HG03095 (cell line): ENCODE data around the gene SERINC2.

Experiments used
- ATAC-seq: cut with Tn5 transposase; IDR thresholded peaks from one replicate; pipeline ENCODE4 v1.9.1; 2021; ENCODE audit warnings: moderate library complexity; ENCODE audit not compliant: unreplicated experiment

SERINC2 gene

DNA sequence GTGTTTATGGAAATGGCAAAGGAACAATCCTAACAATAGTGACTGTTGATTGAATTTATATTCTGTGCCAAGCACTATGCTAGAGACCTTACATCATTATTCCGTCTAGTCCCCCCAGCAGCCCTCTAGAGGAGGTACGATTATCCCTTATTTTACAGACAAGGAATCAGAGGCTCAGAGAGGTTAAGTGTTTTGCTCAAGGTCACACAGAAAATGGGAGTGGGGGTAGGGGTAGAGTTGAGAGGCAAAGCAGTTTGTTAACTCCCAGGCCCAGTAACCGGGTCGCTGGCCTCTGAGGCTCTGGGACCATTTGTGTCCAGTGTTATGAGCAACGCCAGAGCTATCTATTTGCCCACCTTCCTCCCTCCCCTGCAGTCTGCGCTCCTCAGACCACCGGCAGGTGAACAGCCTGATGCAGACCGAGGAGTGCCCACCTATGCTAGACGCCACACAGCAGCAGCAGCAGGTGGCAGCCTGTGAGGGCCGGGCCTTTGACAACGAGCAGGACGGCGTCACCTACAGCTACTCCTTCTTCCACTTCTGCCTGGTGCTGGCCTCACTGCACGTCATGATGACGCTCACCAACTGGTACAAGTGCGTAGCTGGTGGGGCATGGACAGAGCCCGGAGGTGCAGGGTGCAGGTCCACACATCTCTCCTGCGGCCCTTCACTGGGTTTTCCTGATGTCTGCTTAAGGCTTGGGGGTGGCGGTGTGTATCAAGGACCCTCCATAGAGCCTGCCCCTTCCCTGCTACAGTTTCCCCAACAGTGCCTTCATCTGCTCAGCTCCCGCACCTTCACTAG is 19.8 kb downstream of the SERINC2 start:
- ATAC-seq, result no peak

DNA sequence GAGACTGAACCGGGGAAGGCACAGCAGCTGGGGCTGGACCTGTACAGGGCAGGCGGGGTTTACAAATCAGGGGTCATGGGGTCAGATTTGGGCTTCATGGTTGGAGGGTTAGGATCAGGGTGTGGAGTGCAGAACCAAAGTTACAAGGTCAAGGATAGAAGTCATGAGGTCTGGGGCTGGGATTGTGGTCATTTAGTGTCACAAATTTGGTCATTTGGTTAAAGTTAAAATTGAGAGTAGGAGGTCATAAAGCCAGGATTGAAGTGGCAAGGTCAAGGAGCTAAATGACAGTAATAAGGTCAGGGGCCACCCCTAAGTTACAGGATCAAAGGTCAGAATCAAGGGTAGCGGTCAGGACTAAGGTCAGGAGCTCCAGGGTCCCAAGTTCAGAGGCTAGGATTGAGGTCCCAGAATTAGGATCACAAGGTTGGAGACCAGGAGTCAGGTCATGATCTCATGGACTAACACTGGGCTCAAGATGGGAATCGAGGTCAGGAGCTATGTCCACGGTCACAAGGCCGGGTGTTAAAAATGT is 20.4 kb downstream of the SERINC2 start:
- ATAC-seq, result no peak

DNA sequence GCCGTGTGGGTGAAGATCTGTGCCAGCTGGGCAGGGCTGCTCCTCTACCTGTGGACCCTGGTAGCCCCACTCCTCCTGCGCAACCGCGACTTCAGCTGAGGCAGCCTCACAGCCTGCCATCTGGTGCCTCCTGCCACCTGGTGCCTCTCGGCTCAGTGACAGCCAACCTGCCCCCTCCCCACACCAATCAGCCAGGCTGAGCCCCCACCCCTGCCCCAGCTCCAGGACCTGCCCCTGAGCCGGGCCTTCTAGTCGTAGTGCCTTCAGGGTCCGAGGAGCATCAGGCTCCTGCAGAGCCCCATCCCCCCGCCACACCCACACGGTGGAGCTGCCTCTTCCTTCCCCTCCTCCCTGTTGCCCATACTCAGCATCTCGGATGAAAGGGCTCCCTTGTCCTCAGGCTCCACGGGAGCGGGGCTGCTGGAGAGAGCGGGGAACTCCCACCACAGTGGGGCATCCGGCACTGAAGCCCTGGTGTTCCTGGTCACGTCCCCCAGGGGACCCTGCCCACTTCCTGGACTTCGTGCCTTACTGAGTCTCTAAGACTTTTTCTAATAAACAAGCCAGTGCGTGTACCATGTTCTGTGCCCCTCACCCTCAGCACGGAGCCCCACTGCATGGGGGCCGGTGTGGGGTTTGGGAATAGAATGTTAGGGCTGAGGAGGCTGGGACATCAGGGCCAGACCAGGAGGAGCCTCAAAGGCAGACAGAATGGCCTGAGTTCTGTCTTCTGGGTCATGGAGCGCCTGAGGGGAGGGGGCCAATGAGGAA is 21.3 kb downstream of the SERINC2 start:
- ATAC-seq, result no peak

DNA sequence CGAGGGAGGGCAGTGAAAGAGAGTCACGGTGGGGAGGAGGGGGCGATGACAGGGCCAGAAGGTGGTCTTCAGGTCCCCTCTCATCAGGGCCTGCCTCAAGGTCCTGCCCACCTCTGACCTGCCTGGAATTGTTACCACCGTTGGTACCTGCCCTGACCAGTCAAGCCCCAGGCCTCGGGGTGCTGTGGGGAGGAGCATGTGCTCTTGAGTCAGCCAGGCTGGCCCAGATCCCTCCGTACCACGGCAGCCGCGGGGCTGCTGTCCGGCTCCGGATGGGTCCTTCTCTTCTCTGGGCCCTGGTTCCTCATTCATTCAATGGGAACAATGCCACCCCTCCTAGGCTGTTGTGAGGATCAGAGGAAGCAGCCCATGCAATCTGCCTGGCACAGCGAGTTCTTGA is 22.0 kb downstream of the SERINC2 start:
- no peak for ATAC-seq

DNA sequence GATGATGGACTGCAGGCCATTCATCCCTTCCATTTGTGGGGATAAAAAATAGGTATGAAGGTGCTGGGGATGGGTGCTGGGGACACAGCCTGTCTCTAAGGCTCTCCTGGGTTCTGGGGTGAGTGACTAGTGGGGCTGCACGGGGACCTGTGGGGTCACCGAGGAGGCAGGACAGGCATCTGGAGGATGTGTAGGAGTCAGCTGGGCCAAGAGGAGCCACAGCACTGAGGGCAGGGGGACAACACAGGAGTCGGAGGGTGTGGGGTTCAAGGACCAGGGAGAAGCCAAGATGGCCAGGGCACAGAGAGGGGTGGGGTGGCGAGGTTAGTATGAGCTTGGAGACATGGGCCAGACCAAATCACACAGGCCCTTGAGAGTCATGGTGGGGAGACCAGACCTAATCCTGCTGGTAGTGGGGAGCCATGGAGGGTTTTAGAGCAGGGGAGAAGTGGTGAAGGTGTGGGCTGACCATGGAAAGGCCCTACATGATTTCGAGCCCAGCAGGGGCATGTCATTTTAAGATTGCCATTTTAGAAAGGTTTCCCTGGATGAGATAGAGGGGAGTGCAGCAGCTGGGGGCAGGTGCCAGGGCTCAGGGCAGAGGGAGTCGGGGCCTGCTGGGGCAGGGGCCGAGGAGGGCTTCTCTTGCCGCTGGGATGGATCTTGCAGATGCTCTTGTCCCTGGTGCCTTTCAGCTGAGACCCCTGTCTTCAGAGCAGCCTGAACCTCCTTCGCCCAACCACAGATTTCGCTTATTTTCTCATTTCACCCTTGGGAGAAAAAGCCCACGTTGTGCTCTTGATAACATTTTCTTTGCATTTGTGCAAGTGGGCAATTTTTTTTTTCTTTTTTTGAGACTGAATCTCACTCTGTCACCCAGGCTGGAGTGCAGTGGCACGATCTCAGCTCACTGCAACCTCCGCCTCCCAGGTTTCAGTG is 22.7 kb downstream of the SERINC2 start:
- no peak for ATAC-seq

DNA sequence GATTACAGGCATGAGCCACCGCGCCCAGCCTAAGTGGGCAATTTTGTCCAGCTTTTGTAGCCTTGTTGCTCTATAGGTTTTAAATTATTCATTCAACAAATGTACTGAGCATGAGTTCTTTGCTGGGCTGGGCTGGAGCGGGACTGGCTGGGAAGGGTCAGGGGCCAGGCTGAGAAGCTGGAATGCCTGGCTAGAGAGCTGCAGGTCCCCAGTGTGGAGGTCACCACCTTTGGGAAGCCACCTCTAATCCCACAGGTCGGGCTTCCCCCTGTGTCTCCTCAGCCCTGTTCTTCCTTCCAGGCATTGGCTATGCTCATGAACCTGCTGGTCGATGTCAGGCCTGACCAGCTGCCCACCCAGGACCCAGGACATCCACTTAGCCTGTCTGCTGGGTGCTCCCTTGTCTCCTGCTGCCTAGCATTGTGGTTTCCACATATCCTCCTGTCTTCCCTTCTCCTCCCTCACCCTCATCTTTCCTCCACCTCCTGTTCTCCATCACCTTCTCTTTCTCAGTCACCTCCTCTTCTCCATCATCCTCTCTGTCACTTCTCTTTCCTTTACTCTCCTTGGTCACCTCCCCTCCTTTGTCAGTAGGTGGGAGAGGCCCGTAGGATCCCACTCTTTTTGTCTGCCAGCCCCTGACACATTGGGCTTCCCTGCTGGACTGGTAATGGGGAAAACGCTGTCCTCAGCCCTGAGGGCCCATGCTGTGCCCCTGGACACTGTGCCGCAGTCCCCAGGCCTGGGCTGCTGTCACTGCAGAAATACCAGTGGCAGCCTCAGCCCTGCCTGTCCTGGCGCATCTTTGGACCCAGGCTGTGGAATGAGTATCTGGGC is 23.8 kb downstream of the SERINC2 start:
- ATAC-seq, result no peak

DNA sequence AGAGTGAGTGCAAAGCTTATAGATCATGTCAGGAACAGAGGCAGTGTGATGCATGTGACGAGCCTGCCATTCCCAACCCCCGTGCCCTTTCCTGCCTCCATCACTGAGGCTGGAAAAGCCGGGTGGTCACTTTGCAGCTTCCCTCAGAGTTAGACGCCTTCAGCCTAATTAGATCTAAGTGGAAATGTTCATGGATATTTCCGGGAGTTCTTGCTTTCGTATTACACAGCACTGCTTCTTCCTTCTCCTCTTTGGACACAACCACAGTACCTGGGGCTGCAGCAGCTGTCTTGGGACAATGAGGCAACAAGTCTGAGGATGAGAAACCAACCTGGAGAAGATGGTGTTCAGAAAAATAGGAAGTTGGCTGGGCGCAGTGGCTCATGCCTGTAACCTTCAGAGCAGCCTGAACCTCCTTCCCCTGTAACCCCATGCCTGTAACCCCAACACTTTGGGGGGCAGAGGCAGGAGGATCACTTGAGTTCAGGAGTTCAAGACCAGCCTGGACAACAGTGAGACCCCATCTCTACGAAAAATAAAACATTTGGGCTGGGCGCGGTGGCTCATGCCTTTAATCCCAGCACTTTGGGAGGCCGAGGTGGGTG is 24.5 kb downstream of the SERINC2 start:
- no peak for ATAC-seq

DNA sequence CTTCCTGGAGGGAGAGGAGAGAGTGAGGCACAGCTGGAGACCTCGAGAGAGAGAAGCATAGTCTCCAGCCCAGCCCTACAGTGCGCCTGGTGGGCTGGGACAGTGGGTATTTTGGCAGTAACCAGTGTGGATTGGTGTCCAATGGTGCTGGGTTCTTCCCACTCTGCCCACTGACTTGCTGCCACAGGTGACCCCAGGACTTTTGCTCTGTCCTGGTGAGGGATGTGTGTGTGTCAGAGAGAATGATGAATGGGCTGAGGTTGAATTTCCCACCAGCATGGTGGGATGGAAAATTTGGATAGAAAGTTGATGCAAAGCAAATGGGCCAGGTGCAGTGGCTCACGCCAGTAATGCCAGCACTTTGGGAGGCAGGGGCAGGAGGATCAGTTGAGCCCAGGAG is 26.3 kb downstream of the SERINC2 start:
- no peak for ATAC-seq

DNA sequence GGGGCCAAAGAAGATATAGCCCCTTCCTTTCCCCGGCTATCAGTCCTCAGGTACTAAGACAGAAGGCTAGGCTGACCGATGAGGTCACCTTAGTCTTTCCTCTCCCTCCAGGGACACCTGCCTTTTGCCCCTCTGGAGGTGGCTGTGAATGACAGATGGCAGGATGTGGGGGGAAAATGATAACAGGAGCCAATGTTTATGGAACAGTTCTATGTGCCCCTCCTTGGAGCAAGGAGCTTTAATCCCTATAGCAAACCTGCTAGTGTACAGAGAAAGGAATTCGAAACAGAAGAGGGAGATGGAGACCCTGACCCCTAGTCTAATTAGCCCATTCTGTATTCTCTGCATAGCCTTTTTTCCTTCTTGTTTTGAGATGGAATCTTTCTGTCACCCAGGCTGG is 28.1 kb downstream of the SERINC2 start:
- ATAC-seq, result no peak

DNA sequence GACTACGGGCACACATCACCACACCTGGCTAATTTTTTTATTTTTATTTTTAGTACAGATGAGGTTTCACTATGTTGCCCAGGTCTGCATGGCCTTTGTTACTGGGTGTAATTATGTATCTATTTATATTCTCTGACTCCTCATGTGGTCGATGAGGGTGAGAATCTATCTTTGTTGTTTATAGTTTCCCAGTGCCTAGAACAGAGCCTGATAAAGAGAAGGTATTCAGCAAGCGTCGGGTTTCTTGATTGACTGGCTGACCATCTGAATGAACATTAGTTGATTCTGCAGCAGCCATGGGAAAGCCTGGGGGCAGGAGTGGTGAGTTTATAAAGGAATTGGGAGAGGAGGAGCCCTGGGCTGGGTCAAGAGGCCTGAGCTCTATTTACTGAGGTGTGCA is 28.5 kb downstream of the SERINC2 start:
- no peak for ATAC-seq

DNA sequence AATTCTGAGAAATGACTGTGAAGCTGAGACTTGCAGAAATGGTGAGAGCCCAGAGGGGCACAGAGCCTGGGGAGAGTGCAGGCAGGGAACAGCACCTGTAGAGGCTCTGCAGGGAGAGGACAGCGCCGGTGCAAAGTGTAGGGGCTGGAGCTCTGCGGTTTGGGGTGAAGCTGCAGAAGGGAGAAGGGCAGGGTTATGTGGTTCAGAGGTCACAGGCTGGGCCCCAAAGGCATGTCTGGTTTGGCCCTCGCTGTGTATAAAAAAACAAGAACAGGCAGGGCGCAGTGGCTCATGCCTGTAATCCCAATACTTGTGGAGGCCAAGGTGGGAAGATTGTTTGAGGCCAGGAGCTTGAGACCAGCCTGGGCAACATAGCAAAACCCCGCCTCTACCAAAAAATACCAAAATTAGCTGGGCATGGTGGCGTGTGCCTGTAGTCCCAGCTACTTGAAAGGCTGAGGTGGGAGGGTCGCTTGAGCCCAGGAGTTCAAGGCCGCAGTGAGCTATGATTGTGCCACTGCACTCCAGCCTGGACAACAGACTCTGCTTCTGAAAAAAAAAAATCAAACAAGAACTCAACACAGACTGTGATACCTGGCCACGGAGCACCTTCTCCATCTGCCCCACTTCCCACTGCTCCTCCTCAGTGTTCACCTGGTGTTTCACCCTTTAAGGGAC is 29.1 kb downstream of the SERINC2 start:
- no peak for ATAC-seq

DNA sequence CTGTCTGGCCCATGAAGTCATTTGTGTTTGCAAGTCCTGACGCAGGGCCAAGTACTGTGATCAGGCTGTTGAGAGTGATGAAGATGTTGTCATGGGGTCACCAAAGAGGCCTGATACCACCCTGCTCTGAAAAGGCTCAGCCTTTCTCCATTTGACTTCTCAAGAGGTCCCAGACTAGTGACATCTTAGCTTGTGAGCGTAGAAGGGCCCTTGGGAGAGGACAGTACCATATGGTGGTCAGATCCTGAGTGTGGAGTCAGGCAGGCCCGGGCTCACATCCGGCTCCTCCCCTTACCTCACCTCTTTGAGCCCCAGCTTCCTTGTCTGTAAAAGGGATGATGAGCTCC is 29.6 kb downstream of the SERINC2 start:
- ATAC-seq, result no peak

DNA sequence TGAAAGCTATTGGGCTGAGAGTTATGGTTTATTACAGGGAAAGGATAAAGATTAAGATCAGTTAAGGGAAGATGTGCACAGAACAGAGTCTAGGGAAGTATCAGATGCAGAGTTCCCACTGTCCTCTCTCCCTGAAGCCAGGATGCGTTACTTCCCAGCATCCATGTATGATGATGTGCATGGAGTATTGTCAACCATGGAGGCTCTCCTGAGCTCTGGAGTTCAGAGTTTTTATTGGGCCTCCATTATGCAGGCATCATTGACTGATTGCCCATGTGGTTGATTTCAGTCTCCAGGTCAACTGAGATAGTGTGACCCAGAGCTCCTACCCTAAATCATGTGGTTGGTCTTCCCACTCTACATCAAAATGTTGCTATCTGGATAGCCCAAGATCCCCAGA is 30.7 kb downstream of the SERINC2 start:
- no peak for ATAC-seq

DNA sequence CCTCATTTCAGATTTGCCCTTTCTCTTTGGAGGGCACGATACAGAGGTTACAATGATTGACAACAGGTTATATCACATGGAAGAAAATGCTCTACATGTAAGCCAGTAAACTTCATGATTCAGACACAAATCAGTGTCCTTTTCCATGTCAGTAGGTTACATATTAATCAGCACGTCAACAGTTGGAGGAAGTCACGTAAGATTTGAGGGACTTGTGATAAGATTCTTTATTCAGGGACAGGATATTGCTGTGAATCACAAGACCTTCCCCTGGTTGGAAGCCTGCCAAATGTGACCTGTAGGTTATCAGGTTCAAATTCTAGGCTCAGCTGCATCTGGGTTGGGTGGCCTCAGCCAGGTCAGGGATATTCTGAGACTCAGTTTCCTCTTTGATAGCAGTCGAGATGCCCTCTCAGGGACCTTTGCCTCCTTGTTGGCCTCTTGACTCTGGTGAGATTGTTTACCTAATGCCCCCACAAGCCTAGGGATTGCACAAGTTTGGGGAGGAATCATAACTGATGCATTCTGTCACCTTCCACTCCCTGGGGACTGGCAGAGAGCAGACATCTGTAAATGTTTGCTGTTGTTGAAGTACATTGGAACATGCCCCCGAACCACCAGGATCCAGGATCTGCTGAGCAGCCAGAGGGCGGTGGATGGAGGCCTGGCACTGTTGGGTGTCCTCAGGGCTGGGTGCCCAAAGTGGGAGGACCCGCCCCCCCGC is 31.9 kb downstream of the SERINC2 start:
- ATAC-seq, result no peak

DNA sequence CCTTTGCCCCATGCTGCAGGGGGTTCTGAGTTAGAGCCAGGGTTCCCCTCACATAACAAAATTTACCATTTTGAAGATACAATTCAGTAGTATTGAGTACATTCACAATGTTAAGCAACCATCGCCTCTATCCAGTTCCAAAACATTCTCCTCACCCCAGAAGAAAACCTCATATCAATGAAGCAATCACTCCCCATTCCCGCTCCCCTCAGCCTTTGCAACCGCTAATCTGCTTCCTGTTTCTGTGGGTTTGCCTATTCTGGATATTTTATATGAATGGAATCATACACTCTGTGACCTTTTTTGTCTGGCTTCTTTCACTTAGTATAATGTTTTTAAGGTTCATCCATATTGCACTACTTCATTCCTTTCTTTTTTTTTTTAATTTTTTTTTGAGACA is 32.9 kb downstream of the SERINC2 start:
- ATAC-seq, result no peak

DNA sequence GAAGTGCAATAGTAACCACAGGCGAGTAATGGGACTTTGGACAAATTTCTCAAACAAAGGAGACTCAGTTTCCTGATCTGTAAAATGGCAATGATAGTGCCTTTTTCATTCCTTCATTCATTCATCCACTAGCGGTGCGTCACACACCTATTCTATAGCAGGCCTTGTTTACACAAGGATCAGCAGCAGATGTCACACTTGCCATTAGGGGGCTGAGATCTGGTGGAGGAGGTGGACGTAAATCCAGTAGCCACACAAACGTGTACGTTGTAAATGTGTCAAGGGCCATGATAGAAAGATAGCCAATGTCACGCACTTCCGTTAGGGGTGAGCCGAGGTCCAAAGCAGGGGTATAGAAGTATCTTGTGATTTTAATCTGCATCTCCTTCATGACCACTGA is 34.2 kb downstream of the SERINC2 start:
- ATAC-seq, result no peak

DNA sequence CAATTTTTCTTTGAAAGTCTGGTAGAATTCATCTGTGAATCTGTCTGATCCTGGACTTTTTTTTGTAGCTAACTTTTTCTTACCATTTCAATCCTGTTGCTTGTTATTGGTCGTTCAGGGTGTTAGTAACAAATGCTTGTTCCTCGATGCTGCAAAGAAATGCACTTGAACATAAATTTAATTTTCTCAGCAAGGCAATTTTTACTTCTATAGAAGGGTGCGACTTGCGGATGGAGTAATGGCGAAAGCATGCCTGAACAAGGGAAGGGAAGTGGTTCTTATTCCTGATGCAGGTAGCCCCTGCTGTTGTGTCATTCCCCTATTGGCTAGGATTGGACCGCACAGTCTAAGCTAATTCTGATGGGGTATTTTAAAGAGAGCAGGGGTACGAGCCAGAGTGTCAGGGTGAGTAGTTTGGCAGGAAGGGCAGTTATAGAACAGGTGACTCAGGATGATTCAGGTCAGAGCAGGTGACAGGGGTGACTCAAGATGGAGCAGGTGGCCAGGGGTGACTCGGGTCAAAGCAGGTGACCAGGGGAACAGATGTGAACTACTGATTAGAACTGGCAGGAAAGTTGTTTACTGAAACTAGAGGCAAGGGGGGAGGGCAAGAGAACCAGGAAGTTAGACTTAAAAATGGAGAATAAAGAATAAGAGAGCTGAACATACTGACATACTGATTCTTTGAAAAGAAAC is 40.5 kb downstream of the SERINC2 start:
- no peak for ATAC-seq

DNA sequence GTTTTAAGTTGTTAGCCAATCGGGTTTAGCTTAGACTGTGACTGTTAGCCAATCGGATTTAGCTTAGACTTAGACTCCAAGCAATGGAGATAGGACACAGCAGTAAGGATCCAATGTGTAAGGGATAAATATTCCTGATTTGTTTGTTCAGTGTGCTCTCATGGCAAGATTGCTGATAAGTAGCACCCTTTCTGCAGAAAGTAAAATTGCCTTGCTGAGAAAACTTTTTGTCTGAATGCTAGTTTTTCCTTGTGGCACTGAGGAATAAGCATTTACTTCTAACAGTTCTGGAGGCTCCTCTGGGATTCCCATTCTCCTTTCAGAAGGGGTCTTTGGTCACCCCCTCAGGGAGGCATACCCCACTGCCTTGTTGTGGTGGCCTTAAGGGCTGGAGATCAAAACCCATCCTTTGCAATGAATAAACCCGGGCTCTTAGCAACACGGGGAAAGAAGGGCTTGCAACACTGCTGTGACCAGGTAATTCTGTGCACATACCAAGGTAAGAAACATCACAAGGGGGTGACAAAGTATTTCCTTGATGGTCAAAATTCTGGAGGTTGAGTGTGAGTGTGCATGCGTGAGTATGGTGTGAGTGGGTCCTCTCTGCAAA is 45.4 kb downstream of the SERINC2 start:
- no peak for ATAC-seq
